HG03460 (cell line): ENCODE results near the gene GNAZ.
"Not testable (repeated sequence)": the region's sequence is repeated elsewhere in the genome, so short reads cannot be mapped to it uniquely, and the experiment has no call there.

ENCODE experiments used
- ATAC-seq: cut with Tn5 transposase; IDR thresholded peaks from one replicate; pipeline ENCODE4 v1.9.1; 2021; ENCODE audit not compliant: unreplicated experiment

The GNAZ gene

DNA sequence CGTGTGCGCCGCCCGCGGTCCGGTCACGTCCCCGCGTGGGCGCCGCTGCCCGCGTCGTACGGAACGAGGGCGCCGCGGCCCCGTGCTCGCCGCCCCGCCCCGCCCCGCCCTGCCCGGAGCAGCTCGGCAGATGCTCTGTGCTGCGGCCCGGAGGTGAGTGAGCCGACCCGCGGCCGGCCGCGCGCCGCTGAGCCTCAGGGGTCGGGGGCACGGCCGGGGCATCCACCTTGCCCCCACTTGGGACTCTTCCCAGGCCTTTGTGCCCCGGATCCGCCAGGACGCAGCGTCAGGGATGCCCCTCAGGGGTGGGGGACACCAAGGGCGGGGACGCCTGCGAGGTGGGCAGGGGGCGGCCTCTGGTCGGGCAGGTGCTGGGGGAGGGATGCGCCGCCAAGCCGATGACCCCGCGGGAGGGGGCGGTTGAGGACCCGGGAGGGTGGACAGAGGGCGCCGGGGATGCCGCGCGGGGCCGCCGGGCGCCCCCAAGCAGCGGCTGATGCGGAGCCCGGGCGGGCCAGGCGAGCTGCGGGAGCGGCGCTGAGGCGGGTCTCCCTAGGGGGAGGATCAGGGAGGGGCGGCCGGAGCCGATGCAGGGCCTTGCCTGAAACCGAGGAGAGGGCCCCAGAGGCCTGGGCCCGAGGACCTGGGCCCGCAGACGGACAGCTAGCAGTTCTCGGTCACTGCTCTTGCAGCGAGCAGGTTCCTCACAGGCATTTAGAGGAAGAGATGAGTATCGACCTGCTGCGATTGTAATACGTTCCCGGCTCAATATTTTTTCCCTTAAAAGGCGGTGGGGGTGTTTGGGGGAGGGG lies at the start of gene GNAZ:
GNAZ (plus strand) TSS at position 102 of the 812 bp plus-strand sequence. CDS start 25,177 bp downstream, outside the sequence.
- no peak for ATAC-seq

DNA sequence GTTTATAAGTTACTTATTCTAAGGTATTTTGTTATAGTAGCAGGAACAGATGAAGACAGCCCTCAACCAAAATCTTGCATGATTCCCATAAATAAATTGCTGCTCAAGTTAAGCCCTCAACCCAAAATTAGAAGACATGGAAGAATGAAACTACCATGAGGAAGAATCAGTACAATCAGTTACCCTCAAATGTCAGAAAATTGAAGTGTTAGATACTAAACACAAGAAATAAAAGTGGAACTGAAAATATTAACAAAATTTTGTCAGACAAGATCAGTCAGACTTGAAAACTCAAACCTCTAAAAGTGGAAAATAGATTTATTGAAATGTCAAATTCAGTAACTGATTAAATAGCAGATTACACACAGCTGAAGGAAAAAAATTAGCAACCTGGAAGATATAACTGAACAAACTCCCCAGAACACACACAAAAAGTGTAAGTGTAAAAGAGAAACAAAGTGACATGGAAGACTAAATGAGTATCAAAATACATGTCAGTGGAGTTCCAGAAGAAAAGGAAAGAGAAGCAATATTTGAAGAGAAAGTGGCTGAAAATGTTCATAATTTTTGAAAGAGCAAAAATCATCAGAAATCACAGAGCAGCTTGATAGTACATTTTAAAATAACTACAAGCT lies 49.5 kb upstream of the GNAZ start:
- no peak for ATAC-seq

DNA sequence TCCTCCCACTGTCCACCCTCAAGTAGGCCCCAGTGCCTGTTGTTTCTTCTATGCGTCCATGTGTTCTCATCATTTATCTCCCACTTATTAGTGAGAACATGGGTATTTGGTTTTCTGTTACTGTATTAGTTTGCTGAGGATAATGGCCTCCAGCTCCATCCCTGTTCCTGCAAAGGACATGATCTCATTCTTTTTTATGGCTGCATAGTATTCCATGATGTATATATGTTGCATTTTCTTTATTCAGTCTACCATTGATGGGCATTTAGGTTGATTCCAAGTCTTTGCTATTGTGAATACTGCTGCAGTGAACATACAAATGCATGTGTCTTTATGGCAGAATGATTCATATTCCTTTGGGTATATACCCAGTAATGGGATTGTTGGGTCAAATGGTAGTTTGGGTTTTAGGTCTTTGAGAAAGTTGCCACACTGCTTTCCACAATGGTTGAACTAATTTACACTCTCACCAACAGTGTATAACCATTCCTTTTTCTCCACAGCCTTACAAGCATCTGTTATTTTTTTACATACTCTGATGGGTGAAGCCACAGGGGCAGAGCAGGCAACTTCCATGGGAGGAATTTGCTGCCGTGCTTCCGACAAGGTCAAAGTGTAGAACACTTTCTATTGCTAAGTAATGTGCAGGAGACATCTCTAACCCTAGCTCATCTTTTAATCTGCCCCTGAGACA lies 48.5 kb upstream of the GNAZ start:
- not testable (repeated sequence) for ATAC-seq

DNA sequence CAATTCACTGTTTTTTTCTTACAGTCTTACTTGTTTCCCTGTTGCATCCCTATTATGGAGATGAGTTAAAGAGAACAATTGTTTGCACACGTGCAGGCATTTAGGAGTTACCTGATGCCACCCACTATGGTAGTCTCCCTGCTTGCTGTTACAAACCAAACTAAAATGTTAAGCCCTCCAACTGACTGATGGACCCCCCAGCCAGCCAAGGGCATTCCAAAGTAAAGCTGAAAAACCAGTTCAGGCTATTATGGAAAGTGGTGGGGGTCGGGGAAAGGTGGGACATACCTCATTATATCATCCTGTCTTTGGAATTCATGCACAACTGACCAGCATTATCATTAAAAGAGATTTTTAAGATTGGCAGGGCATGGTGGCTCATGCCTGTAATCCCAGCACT lies 47.0 kb upstream of the GNAZ start:
- ATAC-seq = no peak

DNA sequence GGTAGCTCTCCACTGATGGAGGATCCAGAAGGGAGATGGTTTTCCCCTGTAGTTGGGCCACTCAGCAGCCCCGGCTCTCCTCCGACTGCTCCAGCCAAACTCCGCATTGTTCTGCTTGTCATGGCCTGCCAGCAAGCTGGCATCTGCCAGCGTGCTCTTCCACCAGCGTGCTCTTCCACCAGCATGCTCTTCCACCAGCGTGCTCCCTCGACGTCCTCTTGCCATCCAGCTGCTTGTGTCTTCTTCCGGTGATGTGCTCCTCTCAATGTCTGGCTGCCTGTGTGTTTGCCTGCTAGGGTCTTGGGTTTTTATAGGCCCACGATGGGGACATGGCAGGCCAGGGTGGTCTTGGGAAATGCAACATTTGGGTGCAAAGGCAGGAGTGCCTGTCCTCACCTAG lies 43.5 kb upstream of the GNAZ start:
- ATAC-seq = no peak

GRCh38 chr22:23027849-23028248 lies 42.5 kb upstream of the GNAZ start:
- ATAC-seq = not testable (repeated sequence)

DNA sequence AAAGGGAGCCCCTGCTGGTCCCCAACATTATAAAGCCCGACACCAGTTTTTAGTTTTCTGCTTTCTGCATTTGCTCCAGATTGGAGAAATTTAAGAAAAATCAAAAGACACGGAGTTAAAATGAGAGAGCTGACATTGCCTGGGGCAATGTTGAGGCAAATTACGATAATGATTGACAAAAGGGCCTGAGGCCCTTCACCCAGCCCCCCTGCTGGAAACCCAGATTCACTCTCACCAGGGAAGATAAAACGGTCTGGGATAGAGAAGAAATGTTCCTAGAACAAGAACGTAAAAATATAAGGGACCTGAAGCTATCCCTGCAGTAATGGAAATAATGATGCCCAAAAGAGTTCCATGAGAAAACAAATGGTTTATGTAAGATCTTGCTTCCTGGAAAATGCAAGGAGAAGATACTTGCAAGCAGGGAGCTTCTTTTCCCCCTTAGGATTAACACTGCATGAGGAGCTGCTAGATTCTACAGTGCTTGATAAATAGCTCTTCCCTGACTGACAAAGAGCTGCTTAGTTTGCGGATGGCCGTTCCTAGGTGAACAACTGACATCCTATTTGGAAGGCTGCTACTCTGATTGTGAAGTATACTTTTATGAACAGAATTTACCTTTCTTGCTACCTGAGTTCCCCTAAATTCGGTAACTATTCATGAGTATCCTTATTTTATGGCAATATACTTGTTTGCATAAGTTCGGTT lies 40.6 kb upstream of the GNAZ start:
- ATAC-seq = no peak

GRCh38 chr22:23031381-23031780 lies 38.9 kb upstream of the GNAZ start:
- no peak for ATAC-seq

DNA sequence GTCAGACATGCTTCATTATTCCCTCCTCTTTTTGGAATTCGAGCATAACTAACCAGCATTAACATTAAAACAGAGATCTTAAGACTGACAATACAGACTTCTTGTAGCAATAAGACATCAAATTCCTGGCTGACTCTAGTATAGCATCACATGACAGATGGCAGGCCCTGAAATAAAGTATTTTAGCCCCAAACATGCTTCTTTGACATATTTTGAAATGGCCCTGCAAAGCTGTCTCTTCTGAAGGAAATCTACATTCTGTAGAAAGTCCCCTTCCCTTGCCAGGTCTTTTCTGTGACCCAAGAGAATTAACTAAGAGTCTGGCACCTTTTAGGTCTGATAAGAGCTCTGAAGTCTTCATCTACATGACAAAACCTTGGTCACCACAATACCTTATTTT lies 38.5 kb upstream of the GNAZ start:
- ATAC-seq = no peak

- ATAC-seq = no peak
These were observed 37.7 kb upstream of the GNAZ start for GRCh38 chr22:23032658-23033057.

- ATAC-seq = no peak
These were observed 37.0 kb upstream of the GNAZ start for GRCh38 chr22:23033116-23033905.

DNA sequence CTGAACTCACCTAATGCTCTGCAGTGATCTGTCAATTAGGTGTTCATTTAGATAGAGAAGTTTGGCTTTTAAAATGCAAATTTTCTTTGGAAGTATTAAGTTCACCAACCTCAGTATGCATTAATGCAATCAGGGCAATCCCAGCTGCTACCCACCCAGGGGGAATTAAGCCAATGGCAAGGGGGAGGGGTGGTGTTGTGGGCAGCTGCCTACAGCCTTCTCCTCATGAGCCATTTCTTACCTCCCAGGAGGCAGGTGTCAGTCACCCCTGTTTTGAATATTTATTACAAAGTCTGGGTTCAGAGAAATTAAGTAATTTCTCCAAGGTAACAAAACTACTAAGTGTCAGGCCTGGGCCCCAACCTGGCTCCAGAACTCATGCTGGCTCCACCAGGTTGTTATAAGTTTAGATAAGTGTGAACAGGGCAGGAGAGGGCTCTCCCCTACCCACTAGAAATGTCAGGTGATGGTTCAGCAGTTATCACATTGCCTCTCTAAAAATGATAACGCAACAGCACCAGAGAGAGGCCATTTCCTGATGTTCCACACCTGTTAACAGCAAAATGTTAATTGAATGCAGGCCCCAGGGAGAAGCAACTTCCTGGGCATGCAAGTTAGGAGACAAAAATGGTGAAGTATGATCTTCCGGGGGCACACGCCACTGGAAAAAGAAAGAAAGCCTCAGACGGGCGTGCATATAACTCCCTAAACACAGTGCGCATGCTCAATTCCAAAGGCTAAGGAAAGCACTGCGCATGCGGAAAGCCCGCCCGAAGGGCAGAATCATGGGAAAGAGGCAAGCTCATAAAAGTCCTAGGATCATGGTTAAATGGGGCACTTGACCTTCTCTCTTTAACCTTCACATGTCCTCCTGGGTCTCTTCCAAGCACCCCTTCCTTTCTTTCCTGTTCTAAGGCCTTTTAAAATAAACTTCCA lies 35.4 kb upstream of the GNAZ start:
- no peak for ATAC-seq

- ATAC-seq = no peak
These were observed 34.6 kb upstream of the GNAZ start for GRCh38 chr22:23035557-23036277.

GRCh38 chr22:23036684-23037428 lies 33.5 kb upstream of the GNAZ start:
- no peak for ATAC-seq

- no peak for ATAC-seq
These were observed 32.6 kb upstream of the GNAZ start for GRCh38 chr22:23037429-23038333.

DNA sequence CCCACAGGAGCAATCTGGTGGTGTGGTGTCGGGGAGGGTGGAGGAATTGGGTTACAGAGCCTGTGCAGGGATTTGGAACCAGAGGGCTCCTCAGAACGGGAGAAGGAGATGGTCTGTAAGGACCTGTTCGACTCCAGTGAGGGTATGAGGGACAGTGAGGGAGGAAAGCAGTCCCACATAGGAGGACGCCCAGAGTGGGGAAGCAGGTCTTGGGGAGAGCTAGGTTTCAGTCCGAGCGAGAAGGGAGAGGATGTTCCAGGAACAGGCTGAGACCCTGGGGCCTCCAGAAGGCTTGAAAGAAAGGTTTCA lies 32.0 kb upstream of the GNAZ start:
- ATAC-seq = no peak

- ATAC-seq = no peak
These were observed 31.4 kb upstream of the GNAZ start for GRCh38 chr22:23038902-23039301.
